Measurements from ENCODE around the gene RPTOR. TPM values are rescaled to one million over a fixed set of nuclear protein-coding genes. Genes with fewer than 3 reads are reported as not detected.
A peak's percentile ranks its signal among the peaks of the same experiment; 100 is the strongest.

Gene RPTOR
- total RNA-seq, 1 experiment from 2014 or later = 25.1 TPM

DNA sequence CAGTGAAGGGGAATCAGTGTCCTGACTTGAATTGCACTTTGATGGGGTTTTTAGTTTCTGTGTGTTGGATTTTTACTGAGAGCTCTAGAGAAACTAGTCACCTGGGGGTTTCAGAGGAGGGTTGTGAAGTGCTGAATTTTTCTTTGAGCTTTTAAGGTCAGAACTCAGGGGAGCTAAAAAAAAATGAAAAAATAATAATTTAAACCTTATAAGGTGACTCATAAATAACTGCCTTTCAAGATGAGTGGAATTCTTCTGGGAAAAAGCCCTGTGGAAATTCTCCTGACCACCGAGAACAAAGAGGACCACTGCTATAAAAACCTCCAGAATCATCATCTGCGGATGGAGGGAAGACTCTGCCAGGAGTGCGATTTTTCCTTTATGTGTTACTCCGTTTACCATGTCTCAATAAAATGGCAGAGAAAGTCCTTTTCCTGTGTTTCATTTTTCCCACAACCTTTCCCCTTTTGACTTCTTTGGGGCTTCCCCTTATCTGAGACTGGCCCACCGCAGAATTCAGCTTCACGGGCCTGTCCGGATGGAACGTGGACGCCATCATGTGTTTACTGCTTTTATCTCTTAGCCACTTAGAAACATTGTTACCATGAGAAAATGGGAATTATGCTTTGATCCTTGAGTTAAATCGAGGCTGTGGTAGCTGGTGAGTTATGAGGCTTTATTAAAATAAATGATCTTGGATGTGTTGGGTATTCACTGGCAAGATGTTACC is 39.7 kb downstream of the RPTOR start:
- Histone ChIP-seq H3K27me3 (ENCODE audit: insufficient read depth, low read length) (no peaks in the 10 kb centered on the region), H2AK5ac (ENCODE audit: insufficient read length, low read length) (no peak overlapping the region), H4K20me1 (ENCODE audit: control insufficient read depth, insufficient read depth, insufficient read length) (no peaks in the 10 kb centered on the region), H2BK20ac (ENCODE audit: low read depth, low read length, poor library complexity, severe bottlenecking) (no peak overlapping the region), H4K91ac (ENCODE audit: insufficient read length, low read depth, low read length) (no peak overlapping the region), H2BK15ac (ENCODE audit: low read depth, low read length) (no peak overlapping the region), H3K9ac (ENCODE audit: extremely low read depth, insufficient read length, low read length) (peak overlapping the region; percentile 2), H3K79me1 (ENCODE audit: insufficient read depth, low read depth, low read length, poor library complexity, severe bottlenecking) (peaks cover 11% of the 10 kb centered on the region), H3K14ac (ENCODE audit: insufficient read depth, low read length) (no peak overlapping the region), H4K8ac (replicated peaks; ENCODE audit: insufficient read length, low read depth, low read length) (no peak overlapping the region), H3K18ac (ENCODE audit: insufficient read length, low read depth, low read length) (no peak overlapping the region), H3K4me1 (ENCODE audit: insufficient read depth, low read length) (no peaks in the 10 kb centered on the region), H3K23ac (ENCODE audit: insufficient read length, low read depth, low read length) (no peak overlapping the region), H3K4me2 (ENCODE audit: insufficient read depth, insufficient read length, low read length) (no peak overlapping the region), H2BK5ac (ENCODE audit: insufficient read length, low read length) (no peak overlapping the region), H3K9me3 (ENCODE audit: control insufficient read depth, low read depth, low read length) (no peaks in the 10 kb centered on the region), H3T11ph (ENCODE audit: low read length) (no peak overlapping the region), H4K5ac (ENCODE audit: insufficient read length, low read depth, low read length) (no peak overlapping the region), H3K56ac (ENCODE audit: insufficient read length, low read depth, low read length) (no peak overlapping the region), H3K23me2 (ENCODE audit: insufficient read length, low read depth, low read length, poor library complexity, severe bottlenecking) (no peaks in the 10 kb centered on the region), H2BK12ac (ENCODE audit: insufficient read length, low read depth, low read length) (no peak overlapping the region), H3K79me2 (ENCODE audit: insufficient read depth, low read length) (peaks cover 4% of the 10 kb centered on the region; the same call in 1 of the 2 replicates), H3K4ac (ENCODE audit: low read depth, low read length) (no peak overlapping the region), H2AFZ (ENCODE audit: low read length) (no peak overlapping the region), H2BK120ac (ENCODE audit: low read depth, low read length, poor library complexity, severe bottlenecking) (no peak overlapping the region), H3K27ac (ENCODE audit: insufficient read length, low read depth, low read length) (no peak overlapping the region)
- peaks cover 1% of the 10 kb centered on the region; the same call in 1 of the 2 replicates for H3K27me3 Mint-ChIP-seq (ENCODE audit: low read depth)
- no CpG with 5 or more reads among the region's 10 CpGs for WGBS (ENCODE audit: extremely low coverage, insufficient read length, low lambda C conversion rate)
- TF ChIP-seq, protein P1, sequence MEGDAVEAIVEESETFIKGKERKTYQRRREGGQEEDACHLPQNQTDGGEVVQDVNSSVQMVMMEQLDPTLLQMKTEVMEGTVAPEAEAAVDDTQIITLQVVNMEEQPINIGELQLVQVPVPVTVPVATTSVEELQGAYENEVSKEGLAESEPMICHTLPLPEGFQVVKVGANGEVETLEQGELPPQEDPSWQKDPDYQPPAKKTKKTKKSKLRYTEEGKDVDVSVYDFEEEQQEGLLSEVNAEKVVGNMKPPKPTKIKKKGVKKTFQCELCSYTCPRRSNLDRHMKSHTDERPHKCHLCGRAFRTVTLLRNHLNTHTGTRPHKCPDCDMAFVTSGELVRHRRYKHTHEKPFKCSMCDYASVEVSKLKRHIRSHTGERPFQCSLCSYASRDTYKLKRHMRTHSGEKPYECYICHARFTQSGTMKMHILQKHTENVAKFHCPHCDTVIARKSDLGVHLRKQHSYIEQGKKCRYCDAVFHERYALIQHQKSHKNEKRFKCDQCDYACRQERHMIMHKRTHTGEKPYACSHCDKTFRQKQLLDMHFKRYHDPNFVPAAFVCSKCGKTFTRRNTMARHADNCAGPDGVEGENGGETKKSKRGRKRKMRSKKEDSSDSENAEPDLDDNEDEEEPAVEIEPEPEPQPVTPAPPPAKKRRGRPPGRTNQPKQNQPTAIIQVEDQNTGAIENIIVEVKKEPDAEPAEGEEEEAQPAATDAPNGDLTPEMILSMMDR (conservative IDR thresholded peaks at IDR 0.05) = no peak
- no peak overlapping the region for H3K4me3 Mint-ChIP-seq
- no peaks in the 10 kb centered on the region for H3K9me3 Mint-ChIP-seq
- H3K27ac Mint-ChIP-seq = no peak overlapping the region; a peak in 2 of 7 replicates
- H3K36me3 Mint-ChIP-seq (ENCODE audit: insufficient read depth in 1 of 3, low read depth in 3 of 3) = peaks cover 0 to 4% (median 0%) of the 10 kb centered on the region in 3 experiments; a peak in 1 of 7 replicates
- DNase-seq = no peak
- H3K4me1 Mint-ChIP-seq = peaks cover 10 to 11% of the 10 kb centered on the region in 2 experiments

Measured in H9 (cell line).